Stimulated activated CD8-positive, alpha-beta memory T cell treated with anti-CD3 and anti-CD28 coated beads, Interleukin-2, amount 100 ng/mL, for 48 hours (primary cell): ENCODE results near the gene PRSS22.

Source experiments
- DNase-seq, 2 donors: peaks; one replicate each; pipeline ENCODE4 v3.0.0-alpha.2; 2020; ENCODE audit warnings: low read depth in 2 of 2

The PRSS22 gene

DNA sequence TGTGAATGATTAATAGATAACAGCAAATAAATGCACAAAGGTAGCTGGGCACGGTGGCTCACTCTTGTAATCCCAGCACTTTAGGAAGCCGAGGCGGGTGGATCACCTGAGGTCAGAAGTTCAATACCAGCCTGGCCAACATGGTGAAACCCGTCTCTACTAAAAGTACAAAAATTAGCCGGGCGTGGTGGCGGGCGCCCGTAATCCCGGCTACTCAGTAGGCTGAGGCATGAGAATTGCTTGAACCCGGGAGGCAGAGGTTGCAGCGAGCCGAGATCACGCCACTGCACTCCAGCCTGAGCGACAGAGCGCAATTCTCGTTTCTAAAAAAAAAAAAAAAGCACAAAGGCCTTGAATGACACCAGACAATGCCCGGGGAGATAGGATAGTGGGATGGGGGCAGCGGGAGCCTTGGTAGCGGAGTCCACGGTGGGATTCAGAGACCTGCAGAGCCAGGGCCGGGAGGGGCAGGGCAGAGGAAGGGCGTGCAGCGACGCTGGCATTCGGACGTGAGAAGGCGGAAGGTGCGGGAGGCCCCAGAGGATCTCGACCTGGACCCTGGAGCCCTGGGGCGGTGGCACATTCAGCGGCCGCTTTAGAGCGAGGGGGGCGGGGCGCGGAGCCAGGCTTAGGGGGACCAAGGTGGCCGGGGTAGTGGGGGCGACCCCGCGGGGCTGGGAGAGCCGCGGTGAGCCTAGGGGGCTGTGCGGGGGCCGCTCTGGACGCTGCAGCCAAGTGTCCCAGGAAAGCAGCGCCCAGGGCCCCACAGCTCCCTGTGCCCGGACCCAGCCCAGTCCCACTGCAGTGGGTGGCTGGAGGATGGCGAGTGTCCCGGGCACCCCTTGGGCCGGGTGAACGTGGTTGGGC is 24.0 kb upstream of the PRSS22 start:
- DNase-seq, result no peak

DNA sequence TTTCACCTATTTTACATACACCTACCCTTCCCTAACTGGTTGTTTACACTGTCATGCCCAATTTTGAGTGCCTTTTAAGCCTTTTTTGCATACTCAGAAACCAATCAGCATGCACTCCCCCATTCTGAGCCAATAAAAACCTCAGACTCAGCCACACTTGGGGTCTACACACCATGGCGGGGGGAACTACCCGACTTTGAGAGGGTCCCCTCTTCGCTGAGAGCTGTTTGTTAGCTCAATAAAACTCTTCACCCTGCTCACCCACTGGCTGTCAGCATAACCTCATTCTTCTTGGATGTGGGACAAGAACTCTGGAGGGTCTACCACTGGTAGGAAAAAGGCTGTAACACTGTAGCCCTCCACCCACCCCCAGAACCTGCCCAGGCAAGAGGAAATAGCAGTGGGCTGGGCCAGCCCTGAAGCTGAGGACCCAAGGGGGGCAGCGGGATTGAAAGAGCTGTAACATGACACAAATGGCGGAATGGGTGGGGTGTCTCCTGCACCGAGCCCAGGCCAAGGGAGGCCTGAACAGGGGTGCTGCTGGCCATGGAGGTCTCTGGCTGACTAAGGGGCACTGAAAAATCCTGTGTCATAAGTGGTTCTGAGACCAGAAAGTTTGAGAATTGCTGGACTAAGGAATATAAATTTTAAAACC is 22.0 kb upstream of the PRSS22 start:
- DNase-seq, result no peak

DNA sequence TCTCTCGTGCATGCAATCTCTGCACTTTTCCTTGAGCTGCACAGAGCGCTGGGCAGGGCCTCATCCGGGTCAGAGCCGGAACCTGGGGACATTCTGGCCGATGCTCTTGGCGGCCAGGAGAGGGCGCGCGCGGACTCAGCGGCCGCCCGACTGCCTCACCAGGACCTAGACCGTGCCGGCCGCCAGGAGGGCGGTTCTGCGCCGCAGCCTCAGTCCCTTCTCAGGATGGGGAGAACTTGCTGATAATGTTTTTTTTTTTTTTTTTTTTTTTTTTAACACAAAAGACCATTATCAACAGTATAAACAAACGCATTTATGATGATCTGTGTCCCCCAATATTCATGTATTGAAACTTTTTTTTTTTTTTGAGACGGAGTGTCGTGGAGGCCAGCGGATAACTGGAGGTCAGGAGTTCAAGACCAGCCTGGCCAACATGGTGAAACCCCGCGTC is 17.0 kb upstream of the PRSS22 start:
- peak; percentile 51 to 54 for DNase-seq

DNA sequence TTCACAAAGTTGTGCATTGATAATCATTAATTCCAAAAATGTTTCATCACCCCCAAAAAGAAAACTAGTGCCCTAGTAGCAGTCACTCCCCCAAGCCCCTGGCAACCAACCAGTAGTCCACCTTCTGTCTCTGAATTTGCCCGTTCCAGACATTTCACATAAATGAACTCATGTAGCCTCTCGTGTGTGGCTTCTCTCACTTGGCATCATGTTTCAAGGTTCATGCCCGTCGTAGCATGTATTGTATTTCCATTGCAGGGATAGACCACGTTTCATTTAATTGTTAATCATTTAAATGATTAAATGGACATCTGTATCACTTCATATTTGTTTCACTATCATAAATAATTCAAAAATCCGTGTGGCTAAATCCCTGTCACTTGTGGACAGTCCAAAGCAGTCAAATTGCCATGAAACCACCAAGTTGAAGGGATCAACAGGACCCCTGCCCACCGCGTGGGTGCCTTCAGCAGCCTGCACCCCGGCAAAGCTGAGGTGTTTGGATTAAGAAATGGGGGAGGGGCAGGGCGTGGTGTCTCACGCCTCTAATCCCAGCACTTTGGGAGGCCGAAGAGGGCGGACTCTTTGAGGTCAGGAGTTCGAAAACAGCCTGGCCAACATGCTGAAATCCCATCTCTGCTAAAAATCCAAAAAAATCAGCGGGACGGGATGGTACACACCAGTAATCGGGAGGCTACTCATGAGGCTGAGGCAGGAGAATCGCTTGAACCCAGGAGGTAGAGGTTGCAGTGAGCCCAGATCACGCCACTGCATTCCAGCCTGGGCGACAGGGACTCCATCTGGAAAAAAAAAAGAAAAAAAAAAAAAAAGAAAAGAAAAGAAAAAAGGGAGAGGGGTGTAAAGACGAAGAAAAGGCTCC is 16.3 kb upstream of the PRSS22 start:
- DNase-seq, result no peak

DNA sequence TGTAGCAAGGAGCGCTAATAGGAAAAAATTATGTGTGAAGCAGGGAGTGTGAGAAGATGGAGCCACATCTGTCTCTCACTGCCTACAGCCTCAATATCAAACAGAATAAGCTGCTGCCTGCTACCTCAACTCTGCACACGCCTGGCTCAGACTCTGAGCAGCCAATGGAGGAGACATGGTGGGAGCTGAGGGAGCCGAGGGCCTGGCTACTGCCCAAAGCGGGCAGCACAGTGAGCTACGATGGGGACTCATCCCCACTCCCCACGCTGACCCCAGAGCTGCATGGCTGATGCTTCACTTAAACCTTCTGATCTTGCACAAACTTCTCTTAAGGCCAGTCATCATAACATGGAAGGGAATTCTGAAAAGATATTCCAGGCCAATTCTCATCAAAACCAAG is 14.0 kb upstream of the PRSS22 start:
- no peak for DNase-seq

DNA sequence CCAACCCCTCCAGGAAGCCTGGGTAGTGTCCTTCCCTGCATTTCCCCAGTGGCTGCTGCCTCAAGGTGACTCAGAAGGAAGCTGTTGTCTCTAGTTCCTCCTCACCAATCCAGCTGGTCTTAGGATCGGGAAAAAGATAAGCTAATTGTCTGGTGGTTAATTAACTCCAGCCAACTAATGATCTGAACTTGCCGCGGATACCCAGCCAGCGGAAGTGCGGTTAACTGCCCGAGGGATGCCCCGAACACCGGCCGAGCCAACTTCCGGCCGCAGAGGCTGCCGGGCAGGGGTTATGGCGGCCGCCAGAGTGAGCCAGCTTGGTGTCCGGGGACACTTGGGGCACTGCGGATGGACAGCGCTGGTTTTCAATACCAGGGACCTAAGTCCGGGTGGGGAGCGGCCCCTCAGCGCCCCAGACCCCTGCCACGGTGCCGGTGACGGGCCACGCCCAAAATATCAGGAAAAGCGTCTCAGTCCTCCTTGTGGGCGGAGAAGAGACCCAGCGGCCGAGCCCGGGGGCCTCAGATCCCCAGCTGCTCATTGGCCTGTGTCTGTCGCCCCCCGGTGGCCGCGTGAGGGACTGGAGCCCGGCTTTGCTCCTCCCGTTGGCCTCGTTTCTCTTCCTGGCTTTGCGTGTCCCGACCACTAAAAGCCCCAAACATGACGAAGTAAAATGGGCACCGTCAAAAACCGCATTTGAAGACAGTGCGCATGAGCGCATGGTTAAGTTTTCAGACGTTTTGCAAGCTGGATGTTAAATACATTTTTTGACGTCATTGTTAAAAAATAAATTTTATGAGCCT is 10.2 kb upstream of the PRSS22 start:
- DNase-seq, result peak; percentile 93 to 96

DNA sequence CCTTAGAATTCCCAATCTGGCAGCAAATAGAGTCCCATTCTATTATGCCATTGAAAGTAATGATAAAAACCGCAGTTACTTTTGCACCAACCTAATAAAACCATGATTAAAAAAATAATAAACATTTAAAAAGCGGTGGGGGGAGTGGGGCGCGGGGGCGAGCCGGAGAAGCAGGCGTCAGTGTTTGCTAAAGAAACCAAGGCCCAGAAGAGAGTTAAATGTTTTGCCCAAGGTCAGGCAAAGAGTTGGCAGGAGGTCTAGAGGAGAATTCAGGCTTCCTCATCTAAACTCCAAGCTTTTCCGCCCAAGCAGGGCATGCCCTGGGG is 9.7 kb upstream of the PRSS22 start:
- DNase-seq, result no peak

DNA sequence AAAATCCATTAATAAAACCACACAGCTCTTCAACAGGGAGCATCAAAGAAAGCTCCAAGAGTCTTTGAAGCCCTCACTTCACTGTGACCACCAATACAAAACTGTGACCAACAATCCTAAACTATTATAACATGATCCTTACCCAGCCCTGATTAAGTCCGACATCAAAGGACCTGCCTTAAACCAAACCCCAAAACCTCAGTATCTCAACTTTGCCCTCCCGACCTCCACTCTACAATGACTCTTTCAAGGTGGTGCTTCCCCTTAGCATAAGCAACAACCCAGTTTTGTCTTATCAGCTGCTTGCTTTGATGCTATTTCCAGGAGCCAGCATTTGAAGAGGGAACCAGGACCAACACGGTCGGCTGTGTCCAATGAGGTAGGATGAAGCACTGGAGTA is 8.5 kb upstream of the PRSS22 start:
- DNase-seq, result no peak

DNA sequence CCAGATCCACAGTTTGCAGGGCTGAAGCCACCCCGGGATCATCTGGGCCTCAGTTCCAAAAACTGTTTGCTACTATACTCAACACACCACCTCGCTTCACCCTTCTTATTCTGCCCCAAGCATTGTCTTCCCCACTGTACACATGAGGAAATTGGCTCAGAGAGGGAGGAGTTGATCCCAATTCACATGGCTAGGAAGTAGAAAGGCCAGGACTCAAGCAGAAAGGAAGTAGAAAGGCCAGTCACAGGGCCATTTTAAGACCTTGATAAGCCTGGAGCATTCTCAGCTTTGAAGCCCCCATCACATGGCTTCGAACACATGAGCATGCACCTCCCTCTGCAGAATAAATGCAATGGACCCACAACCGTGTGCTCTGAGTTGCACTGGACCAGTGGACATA is 7.7 kb upstream of the PRSS22 start:
- DNase-seq, result no peak

DNA sequence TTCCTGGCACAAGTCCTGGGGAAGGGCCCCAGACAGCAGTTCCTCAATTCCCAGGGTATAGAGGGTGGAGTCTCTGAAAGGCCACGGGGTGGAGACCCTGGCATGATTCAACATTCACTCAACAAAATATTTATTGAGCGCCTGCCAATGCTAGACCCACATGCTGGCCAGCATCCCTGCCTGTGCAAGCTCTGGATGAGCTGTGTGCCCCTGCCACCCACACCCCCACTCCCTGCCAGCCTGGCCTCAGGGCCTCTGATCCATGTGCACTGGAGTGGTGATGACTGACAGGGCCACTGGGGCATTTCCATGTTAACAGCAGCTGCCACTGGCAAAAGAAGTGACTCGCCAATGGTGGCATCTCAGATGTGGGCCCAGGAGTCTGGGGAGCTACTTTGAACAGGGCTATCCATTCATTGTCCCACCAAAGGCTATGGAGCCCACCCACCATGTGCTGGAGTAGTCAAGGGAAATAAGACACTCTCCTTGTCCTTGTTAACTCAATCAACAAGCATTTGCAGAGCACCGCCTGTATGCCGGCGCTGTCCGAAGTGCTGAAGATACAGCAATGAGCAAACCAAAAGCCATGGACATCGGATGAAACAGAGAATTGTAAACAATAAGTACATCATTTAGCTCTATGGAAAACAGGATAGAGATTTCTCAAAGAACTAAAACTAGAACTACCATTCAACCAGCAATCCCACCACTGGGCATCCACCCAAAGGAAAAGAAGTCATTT is 3.0 kb upstream of the PRSS22 start:
- DNase-seq, result no peak

DNA sequence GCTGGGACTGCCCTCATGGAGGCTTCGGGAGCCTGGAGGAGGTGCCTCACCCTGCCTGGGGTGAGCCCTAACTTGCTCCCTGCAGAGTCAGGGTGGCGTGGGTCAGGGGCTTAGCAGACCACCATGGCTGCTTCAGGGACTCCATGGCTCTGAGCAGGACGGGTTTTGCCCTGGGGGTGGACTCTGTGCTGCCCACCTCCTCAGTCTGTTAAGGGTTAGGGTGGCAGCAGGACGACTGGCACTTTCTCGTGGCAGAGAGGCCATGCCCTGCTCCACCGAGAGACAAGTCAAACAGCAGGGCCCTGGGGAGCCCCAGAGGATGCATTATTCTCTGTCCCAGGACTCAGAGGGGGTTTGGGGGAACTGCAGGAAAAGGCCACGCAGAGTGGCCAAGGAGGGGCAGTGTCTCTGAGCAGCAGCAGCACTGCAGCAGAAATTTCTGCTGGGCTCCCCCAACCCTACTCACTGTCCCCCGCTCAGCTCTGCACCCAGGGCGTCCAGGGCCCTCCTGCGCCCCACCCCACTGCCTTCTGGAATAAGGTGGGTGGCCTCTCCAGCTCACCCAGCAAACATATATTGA is 1.8 kb upstream of the PRSS22 start:
- DNase-seq, result no peak

DNA sequence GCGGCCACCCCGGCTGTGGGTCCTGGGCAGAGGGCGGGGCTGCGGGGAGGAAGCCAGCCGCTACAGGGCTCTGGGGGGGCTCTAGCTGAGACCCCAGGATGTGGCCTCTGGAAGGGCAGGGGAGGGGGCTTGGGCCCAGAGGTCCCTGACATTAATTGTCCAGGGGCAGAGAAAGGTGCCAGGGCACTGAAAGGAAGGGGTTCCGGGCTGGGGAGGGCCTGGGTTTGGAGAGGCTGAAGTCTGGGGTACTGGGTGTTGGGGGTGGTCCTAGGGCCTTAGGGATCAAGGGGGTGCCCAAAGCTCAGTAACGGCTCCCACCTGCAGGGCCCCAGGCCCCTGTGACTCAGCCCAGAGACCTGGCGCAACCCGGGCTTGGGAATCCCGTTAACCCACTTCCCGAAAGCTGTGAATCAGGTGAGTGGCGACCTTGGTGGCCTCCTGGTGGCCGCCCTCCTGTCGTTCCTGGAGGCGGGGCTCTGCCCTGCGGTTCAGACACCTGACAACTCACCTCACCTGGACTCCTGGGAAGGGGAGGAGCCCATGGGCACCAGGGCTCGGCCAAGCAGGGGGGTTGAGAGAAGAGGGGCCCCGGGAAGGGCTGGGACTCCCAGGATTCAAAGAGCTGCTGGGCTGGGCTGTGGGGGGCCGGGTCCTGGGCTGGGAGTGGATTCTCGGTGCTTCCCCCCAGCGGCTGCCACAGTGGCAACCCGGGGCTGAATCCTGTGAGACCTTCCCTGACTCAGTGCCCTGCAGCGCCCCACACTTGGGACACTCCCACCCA is 465 bp upstream of the PRSS22 start:
- DNase-seq, result no peak

DNA sequence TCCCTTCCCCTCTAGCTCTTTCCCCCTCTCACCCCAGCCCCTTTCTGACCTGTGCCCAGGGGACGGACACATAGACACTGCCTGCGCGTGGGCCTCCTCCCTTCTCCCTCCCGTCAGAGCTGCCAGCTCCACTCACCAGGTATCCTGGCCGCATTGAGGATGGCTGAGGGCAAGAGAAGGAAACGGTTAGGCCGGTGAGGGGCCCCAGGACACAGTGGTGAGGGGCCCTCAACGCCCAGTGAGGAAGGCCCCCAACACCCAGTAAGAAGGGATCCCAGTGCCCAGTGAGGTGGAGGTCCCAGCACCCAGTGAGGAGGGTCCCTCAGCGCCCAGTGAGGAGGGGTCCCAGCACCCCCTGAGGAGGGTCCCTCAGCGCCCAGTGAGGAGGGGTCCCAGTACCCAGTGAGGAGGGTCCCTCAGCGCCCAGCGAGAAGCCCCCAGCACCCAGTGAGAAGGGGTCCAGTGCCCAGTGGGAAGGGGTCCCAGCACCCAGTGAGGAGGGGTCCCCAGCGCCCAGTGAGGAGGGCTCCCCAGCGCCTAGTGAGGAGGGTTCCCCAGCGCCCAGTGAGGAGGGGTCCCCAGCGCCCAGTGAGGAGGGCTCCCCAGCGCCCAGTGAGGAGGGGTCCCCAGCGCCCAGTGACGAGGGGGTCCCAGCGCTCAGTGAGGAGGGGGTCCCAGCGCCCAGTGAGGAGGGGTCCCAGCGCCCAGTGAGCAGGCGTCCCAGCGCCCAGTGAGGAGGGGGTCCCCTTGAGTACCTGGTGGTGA is 1.1 kb downstream of the PRSS22 start:
- no peak for DNase-seq

DNA sequence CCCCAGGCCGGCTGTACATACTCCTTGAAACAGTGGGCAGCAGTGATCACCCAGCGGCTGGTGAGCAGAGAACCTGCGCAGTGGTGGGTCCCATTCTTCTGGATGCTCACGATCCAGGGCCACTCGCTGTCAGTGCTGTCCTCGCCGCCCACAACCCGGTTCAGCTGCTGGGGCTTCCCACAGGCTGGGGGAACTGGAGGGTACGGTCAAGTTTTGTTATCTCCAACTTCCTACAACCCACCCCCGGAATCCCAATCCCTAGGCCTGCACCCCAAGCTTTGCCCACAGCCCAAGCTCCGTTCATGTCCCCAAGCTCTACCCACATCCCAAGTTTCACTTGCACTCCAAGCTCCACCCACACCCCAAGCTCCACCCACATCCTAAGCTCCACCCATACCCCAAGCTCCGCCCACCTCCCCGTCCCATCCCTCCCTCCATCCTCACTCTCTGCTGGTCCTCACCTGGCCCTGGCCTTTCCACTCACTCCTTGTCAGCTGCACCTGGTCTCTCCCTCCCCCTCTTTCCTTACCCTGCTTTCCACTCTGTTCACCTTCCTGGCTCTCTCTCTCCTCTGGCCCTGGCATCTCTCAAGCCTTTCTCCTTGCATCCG is 1.8 kb downstream of the PRSS22 start:
- DNase-seq, result no peak

DNA sequence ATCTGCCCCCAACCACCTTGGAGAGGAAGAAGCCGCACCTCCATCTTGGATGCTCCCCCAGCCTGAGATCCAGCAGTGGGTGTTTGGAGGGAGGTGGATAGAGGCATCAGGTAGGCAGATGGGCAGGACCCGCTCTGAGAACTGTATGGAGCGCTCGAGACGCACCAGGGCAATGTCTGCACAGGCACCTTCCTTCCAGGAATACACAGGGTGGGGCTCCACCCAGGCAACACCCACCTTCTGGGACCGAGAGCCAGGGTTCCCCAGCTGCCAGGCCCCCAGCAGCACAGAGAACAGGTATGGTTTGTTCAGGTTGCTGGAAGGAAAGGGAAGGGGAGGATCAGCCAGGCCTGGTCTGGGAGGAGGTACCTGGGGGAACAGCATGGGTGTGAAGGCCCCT is 2.4 kb downstream of the PRSS22 start:
- no peak for DNase-seq

DNA sequence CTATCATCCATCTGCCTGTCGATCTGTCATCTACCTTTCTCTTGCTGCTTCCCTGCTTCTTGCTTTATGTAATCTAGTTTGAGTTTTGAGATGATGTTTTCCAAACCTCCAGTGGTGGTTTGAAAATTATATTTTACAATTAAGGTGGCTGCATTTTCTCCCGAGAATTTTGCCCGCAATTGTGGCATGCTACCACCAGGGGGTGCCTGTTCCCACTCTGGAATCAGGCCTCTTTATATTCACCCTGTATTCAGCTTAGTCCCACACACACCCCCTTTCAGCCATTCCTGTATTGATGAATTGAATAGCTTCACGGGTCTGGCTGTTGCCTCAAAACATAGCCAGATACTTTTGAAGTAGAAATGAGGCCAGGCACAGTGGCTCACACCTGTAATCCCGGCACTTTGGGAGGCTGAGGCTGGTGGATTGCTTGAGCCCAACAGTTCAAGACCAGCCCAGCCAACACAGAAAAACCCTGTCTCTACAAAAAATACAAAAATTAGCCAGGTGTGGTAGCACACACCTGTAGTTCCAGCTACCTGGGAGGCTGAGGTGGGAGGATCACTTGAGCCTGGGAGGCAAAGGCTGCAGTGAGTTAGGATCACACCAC is 3.2 kb downstream of the PRSS22 start:
- DNase-seq, result no peak

DNA sequence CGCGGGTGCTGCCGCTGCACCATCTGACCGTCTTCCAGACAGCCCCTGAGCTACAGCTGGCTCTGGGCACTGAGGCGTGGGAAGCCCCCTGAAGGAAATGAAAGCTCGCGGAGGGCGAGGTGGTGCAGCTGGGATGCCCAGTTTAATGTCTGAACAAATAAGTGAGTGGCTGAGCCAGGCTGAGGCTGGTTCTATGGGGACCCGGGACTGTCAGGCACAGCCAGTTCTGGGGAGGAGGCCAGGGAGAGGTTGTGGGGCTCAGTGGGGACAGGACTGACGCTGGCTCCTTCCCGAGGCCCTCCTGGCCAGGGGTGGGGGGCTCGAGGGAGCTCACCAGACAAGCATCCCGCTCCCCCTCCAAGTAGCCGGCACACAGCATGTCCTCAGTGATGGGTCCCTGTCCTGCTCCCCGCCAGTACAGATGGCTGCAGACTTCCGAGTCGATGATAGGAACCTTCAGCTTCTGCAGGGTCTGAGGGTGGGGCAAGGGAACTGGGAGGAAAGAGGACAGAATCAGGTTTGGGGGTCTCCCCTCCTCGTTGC is 4.4 kb downstream of the PRSS22 start:
- no peak for DNase-seq
